ENCODE measurements around the gene ADRA1B.

Gene ADRA1B

DNA sequence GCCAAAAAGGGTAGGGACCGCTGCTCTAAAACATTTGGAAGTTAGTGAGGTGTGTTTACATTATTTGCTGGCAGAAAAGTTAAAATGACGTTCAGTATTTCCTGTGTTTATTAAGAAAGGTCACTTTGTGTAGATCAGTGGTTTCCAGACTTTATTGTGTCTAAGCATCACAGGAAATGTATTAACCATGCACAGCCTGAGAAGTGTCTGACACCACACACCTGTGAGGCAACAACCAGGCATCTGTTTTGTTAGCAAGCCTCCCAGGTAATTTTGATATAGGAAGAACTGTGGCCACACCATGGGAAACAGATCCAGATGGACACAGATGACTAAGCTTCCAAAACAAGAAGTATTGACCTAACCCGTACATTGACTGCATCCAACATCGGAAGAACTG is 104.7 kb downstream of the ADRA1B start:
- no peaks in the 10 kb centered on the region for H4K20me1 ChIP-seq (ENCODE audit: insufficient read depth)

DNA sequence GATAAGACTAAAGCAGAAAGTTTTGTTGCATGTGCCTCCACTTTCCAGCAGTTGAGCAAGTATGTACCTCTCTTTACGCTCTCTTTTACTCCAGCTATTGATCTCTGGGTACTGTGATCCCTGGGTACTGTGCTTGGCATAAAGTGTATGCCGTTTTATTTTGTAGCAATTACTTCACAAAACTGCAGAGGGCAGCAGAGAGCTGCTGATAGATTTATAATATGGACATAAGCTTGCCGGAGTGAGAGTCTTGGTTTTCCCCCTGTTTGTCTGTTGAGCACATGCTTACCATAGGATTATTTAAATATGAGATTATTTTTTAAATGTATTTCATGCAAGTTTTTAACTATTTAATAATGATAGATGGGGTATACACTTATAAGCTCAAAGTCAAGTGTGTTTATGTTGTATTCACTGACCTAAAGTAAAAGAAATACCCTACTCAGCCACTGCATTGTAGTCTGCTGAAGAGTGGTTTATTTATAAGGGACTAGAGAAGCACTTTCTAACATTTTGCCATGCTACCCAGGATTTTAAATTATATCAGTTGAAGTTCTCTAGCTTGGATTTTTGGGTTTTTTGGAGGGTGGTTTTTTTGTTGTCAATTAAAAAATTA is 105.7 kb downstream of the ADRA1B start:
- Histone ChIP-seq H3K36me3 (ENCODE audit: insufficient read depth) (no peaks in the 10 kb centered on the region), H3K4me2 (peak overlapping the region; percentile 33; the same call in 1 of the 2 replicates), H3K79me2 (ENCODE audit: insufficient read depth, low read depth) (no peaks in the 10 kb centered on the region), H3K4me3 (IDR thresholded peaks at IDR 0.05; ENCODE audit: insufficient read depth, low read depth, low read length) (no peak overlapping the region), H3K27me3 (ENCODE audit: insufficient read depth, low read depth) (no peaks in the 10 kb centered on the region), H3K4me1 (ENCODE audit: low read depth, poor library complexity, severe bottlenecking) (peaks cover 10% of the 10 kb centered on the region), H3K27ac (peak overlapping the region; percentile 28; the same call in 1 of the 2 replicates), H2AFZ (ENCODE audit: low read depth) (no peak overlapping the region), H3K9ac (no peak overlapping the region), H4K20me1 (ENCODE audit: insufficient read depth) (no peaks in the 10 kb centered on the region)
- TF ChIP-seq, protein P1, sequence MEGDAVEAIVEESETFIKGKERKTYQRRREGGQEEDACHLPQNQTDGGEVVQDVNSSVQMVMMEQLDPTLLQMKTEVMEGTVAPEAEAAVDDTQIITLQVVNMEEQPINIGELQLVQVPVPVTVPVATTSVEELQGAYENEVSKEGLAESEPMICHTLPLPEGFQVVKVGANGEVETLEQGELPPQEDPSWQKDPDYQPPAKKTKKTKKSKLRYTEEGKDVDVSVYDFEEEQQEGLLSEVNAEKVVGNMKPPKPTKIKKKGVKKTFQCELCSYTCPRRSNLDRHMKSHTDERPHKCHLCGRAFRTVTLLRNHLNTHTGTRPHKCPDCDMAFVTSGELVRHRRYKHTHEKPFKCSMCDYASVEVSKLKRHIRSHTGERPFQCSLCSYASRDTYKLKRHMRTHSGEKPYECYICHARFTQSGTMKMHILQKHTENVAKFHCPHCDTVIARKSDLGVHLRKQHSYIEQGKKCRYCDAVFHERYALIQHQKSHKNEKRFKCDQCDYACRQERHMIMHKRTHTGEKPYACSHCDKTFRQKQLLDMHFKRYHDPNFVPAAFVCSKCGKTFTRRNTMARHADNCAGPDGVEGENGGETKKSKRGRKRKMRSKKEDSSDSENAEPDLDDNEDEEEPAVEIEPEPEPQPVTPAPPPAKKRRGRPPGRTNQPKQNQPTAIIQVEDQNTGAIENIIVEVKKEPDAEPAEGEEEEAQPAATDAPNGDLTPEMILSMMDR (conservative IDR thresholded peaks at IDR 0.05; ENCODE audit: low read depth, low read length): peak; percentile 77

More for the DNA sequence above, 104.7 kb downstream of the ADRA1B start:
- H3K4me1 ChIP-seq (ENCODE audit: low read depth, poor library complexity, severe bottlenecking): peaks cover 10% of the 10 kb centered on the region
- no peaks in the 10 kb centered on the region for H3K79me2 ChIP-seq (ENCODE audit: insufficient read depth, low read depth)
- no peaks in the 10 kb centered on the region for H3K36me3 ChIP-seq (ENCODE audit: insufficient read depth)
- TF ChIP-seq, protein P1 (conservative IDR thresholded peaks at IDR 0.05; ENCODE audit: low read depth, low read length): no peak
- H2AFZ ChIP-seq (ENCODE audit: low read depth): no peak overlapping the region
- no peak overlapping the region for H3K4me2 ChIP-seq
- no peaks in the 10 kb centered on the region for H3K27me3 ChIP-seq (ENCODE audit: insufficient read depth, low read depth)
- H3K27ac ChIP-seq: no peak overlapping the region
- no peak overlapping the region for H3K4me3 ChIP-seq (IDR thresholded peaks at IDR 0.05; ENCODE audit: insufficient read depth, low read depth, low read length)
- no peak overlapping the region for H3K9ac ChIP-seq

All from KMS-11 (cell line).